GM19238 (cell line): ENCODE measurements around the gene ZNRF3.
"Not testable (repeated sequence)": the region's sequence is repeated elsewhere in the genome, so short reads cannot be mapped to it uniquely, and the experiment has no call there.

ENCODE experiments used
- DNase-seq: peaks from one replicate; pipeline ENCODE4 v3.0.0; 2011; ENCODE audit warnings: low spot score; ENCODE audit not compliant: insufficient read length

ZNRF3 gene

DNA sequence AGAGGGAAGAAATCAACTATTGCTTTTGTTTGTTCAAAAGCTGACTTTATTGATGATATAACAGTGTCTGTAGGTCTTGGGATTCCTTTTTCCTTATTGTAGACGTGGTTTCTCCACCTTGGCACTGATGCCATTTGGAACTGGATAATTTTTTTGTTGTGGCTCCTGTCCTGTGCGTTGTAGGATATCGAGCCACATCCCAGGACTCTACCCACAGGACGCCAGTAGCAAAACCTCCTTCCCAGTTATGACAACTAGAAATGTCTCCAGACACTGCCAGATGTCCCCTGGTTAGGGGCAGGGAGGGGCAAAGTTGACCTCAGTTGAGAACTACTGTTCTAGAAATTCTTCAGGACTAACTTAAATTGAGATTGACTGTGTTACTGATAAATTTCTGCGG, 45.8 kb downstream of the ZNRF3 start:
- DNase-seq = no peak

DNA sequence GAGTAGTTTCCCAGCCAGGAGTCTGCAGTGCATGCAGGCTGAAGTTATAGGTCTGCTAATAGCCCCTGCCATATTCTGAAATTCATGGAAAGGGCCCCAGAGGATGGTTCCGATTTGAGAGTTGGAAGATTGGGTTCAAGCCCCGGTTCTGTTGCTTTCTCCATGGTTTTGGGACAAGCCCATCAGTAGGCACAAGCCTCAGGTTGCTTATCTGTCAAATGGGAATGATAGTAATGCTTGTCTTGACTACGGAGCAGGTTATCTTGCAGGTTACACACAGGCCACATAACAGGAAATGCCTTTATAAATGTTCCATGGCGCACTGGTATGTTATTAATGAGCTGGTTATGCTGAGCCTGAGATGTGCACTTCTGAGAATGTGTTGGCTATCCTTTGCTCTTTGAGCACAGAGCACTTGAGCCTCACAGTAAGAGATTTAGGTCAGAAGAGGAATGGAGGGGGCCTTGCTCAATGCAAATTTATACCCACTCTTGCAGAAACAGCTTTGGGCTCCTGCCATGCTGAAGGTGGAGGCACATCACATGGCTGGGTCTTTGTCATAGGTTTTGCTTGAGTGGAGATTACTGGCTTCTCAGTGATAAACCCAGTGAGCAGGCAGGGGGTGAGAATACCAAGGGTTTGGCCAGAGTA, 47.1 kb downstream of the ZNRF3 start:
- no peak for DNase-seq

DNA sequence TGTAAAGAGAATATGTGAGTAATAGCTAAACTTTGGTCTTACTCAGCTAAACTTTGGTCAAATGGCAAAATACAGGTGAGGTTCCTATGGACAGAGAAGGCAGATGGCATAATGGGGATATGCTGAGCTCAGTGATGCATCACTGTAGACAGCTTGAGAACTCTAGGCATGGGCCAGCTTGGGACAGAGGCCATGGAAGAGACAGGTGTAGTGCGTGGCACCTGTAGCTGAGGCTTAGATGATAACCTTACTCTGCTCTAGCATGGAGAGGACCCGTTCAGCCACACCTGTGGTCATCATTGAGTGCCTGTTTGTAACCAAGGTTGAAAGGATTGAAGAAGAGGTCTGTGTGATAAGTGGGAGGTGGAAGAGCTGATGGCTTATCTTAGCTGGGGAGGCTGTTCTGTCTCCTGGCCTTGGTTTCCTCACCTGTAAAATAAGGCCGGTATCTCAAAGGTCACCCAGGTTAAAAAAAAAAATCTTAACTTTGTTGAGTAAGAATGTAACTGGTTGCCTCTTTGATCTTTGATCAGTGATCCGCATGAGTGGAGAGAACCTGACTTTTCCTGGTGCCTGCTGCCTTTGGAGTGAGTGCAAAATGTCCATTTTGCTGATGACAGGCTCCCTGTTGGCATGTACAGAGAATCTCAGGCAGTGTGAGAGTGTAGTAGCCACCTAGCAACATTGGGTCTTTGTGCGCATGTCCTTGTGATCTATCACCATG, 48.6 kb downstream of the ZNRF3 start:
- DNase-seq = no peak

DNA sequence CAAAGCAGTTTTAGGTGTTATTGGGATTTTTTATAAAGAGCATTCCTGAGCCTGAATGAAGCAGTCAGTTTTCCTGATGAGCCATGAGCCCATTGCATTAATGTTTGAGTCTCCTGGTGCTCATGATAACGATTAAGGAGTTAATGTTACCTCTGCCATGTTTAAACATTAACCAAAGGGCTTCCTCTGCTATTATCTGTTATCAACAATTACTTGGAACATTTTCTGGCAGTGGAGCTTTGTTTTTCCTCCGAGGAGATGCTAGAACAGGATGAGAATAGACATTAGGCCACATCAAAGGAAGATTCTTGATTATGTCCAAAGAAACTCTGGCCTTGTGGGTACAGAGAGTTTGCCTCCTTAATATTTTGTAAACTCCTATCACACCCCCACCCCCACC, 49.9 kb downstream of the ZNRF3 start:
- DNase-seq = no peak

DNA sequence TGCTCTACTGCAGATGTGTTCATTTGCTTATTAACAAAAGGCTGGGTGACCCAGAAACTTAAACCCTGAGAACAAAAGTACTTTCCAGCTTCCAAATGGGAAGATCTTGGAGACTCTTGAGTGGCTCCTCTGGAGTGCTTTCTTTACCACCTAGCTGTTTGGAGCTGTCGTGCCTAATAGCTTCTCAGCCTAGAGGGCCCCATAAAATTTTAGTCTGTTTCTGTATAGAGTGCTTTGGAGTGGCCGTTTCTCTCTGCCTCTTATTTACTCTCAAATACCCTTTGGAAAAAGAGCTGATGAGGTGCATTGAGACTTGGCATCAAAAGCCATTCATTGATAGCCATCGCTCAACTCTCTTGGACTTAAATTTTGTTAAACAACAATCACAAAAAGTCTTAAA, 50.7 kb downstream of the ZNRF3 start:
- no peak for DNase-seq

DNA sequence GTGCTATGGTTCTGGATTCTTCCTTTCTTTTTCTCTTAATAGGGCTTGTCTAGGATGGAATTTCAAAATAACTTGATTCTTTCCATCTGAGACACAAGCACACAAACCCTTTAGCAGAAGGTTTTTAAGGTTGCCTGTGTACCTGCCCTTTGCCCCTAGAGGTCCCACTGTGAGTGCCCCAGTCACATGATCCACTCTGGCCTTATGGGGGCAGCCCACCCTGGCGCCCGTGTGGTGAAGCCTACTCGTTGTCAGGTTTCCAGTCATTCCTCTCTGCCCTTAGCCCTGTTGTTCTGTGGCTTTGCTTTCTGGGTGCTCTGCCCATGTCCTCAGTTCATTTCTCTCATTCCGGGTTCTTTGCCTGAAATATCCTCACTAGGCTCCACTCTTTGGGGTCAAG, 51.8 kb downstream of the ZNRF3 start:
- no peak for DNase-seq

DNA sequence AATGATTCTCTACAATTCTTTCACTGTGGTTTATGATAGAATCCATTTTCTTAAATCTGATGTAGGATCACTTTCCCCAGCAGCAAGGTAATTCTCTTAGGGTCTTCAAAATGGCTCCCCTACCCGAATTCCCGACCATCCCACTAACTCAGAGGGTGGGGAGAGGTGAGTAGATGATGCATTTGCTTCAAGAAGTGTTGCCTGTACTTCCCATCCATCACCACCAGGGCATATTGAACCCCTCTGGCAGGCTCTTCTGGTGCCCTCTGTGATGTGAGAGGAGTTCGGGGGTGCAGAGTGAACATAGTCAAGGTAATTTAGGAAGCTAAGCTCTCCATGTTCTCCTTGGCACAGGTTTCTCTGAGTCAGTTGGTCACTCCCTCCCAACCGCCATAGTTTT, 52.3 kb downstream of the ZNRF3 start:
- no peak for DNase-seq

DNA sequence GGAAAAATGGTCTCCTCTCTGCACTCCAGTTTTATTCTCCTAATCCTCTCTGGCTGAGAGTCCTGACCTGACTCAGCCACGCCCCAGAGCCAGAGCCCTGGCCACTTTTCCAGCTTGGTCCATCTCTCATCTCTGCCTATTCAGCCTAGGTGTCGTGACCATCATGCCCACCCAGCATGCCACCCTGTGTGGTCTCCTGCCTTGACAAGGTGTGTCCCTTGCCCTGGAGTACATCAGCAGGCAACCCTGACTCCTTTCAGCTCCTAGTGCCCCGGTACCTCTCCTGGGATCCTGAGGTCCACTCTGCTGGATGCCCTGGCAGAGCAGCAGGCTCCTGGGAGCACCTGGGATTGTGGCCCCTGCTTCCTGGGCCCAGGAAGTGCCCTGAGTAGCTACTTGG, 52.8 kb downstream of the ZNRF3 start:
- no peak for DNase-seq

DNA sequence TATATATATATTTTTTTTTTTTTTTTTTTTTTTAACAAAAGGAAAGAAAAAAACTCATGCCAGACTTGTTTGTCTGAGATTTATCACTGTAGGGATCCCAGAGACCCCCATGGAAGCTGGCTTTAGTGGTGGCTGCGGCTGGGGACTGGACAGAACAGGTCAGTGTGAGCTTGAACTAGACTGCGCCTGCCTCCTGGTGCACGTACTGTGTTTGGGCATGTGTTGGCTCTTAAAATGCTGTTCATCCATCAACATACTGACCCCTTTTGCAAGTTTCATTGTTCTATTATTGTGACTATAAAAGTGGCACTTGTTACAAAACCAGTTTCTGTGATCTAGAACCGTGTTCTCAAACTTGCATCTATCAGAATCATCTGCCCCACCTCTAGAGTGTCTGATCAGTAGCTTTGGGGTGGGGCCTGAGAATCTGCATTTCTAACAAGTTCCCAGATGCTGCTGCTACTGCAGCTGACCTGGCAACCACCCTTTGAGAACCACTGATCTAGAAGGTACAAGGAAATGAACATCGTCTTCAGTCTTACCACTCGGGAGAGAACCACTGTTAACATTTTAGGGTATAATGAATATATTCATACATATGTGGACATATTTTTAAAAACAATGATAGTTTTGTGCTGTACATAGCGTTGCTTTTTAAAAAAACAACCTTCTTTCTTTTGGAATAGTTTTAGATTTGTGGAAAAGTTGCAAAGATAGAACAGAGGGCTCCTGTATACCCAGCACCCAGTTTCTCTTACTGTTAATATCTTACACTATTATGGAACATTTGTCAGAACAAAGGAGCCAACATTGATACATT, 54.0 kb downstream of the ZNRF3 start:
- no peak for DNase-seq

DNA sequence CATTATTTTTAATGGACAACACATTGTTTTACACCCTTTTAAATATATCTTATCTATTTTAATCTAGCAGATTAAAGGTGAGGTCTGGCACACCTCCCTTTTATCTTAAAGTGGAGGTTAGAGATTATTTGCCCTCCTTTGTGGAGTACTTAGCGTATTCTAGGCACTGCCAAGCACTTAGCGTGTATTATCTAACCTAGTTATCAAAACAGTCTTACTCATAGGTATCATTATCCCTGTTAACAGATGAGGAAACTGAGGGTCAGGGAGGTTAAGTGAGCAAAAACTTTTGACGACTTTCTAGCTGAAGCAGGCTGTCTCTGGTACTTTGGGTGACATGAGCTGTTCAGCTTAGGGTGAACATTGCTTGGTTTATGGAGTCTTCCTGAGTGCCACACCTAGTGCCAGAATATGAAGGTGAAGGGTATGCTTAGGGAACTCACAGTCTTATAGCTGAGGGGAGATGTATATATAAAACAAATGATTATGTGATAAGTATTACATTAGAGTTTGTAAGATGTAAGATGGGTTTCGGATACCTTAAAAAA, 55.0 kb downstream of the ZNRF3 start:
- no peak for DNase-seq

DNA sequence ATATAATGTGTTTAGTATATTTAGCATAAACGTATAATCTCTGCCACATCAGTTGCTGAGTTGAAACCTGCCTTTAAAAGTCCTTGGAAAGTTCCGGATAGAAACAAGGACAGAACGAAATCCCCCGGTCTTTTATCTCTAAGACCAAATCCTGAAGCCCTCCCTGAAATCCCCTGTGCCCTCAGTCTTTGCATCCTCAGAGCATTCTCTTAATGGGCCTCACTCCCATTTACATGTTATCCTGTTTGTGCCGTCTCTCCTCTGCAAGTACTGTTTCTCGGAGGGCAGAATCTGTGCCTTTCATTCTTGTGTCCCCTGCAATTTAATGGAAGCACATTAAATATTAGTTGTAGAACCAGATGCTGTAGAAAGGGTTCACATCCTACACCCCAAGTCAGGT, 56.0 kb downstream of the ZNRF3 start:
- no peak for DNase-seq

DNA sequence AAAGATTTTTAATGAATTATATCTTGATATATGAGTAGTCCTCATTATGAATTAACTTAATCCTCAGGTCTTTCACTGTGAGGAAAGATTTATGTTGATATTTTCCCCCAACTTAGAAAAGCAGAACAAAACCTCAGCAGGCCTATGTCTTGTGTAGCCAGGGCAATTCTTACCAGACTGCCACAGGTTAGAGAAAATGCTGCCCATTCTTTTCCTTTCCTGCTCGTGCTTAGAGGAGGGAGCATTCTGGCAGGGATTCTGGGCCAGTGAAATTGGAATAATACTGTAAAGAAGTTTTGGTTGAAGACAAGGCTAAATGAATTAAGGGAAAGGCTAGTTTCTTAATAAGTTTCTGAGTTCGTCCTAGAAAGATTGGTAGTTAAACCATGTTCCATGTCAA, 56.6 kb downstream of the ZNRF3 start:
- DNase-seq = no peak

DNA sequence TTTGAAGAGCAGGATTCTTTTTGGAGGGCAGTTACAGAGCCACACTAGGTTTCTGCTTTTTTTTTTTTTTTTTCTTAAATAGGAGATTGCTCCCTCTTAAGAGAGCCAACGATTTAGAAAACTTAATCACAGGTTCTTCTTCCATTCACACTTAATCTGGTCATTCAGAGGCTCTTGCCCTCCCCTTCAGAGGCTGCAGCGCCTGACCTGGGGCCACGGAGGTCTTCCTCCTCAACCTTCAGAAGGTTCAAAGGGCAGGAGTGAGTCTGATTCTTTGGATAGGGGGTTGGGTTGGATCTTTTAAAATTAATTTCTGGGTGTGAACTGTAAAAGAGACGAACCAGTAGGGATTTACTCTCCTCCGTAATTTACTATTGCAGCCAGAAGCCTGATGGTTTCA, 57.1 kb downstream of the ZNRF3 start:
- DNase-seq = no peak

DNA sequence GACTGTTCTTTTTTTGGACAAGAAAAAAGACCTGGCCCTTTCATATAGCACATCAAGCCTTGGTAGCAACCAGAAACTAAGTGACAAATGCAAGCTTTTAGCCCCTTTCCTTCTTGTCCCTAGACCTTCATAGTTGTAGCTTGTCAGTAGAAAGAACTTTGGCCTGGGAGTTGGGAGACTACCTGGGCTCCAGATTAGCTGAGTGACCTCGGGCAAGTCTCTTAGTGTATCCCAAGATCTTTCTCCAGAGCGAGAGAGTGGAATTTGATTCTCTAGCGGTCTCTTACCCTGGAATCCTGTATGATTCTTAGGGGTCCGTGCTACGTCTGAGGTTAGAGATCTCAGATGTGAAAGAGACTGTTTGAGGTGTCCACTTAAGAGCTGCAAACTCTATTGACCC, 59.0 kb downstream of the ZNRF3 start:
- no peak for DNase-seq

DNA sequence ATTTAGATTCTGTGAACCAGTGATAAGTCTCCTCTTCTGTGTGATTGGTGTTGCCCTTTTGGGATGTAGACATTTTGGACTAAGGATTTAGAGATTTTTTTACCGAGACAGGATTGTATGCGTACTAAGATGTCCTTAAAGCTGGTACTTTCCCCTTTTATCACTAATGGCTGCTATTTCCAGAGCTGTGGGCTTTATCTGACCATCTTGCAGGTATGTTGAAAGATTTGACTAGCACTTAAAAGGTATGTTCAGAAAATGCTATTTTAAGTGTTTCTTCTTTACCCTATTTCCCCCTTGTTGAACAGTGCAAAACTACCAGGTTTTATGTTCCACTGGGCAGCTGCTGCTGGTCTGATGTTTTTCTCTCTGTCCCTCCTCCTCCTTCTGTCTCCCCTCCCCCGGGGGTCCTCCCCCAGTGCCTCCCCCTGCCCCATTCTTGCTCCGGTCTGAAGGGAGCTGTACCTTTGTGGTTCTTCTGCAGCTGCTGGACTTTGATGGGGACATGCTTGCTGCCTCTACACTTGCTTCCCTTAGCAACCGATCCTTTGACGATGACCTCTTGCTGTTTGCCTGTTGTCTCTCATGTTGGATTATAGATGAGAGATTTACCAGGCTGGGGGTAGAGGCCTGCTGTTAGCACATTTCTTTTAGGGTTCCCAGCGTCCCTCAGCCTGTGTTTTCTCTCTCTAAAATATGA, 59.6 kb downstream of the ZNRF3 start:
- no peak for DNase-seq

DNA sequence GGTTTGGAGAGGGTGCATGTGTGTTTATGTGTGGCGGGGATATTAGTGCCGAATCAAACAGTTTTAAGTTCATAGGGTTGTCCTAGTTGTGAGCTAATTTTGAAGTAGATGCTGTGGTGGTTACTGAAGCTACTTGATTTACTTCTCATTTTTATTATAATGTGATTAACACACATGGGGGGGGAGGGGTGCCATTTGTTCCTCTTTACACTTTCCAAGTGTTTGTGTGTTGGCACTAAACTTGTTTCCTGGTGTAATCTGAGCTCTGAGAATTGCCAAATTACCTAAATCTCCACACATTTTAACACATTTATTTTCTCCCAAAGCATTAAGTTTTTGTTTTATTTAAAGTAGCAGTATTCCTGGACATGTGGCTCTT, 60.1 kb downstream of the ZNRF3 start:
- no peak for DNase-seq

DNA sequence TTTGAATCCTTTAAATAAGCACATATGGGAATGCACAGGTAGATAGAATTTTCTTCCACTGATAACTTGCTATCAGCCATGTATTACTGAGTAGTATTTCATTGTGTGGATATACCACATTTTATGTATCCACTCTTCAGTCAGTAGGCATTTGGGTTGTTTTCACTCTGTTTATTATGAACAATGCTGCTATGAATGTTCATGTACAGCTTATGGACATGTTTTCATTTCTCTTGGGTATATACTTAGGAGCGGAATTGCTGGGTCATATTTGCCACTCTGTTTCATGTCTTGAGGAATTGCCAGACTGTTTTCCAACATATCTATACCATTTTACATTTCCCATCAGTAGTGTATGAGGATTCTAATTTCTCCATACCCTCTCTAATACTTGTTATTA, 63.8 kb downstream of the ZNRF3 start:
- no peak for DNase-seq

DNA sequence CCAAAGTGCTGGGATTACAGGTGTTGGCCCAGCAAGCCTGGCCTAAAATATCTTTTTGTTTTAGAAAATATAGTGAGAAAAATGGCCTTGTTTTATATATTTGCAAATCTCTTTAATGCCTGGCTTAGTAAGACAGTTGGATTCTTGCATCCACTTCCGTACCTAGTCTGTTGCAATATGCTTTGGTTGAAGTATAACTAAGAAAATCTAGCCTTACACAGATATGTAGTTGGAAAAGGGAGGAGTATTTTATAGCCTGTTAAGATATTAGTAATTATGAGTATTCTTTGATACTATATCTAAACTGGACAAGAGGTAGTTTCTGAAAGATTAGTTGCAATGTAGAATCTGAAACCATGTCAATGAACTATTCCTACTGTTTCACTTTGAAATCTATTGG, 65.1 kb downstream of the ZNRF3 start:
- no peak for DNase-seq

DNA sequence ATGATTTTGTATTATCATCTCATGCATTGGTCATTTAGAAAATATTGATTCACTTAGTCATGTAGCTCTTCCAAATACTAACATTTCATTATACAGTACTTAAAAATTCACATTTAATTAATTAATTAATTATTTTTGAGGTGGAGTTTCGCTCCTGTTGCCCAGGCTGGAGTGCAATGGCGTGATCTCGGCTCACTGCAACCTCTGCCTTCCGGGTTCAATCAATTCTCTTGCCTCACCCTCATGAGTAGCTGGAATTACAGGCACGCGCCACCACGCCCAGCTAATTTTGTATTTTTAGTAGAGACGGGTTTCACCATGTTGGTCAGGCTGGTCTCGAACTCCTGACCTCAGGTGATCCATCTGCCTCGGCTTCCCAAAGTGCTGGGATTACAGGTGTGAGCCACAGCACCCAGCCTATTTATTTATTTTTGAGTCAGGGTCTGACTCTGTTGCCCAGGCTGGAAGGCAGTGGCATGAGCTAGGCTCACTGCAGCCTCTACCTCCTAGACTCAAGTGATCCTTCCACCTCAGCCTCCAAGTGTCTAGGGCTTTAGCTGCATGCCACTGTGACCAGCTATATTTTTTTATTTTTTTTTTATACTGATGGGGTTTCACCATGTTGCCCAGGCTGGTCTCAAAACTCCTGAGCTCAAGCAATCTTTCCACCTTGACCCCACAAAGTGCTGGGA, 65.6 kb downstream of the ZNRF3 start:
- DNase-seq = not testable (repeated sequence)

DNA sequence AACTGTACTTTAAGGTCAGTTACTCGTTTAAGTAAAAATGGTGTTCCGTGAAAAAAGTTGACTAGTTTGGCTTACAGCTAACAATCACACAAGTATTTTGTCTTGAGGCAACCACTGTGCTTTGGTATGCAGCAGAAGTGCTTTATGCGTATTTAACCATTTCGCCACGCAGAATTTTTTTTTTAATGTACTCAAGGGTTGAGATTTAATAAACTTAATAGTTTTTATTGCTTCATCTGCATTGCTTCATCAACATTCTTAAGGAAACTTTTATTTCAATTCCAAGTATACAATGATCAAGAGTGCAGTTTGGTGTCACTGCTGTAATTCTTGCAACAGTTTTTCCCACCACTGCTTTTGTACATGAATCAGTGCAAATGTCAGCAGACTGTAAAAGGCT, 66.4 kb downstream of the ZNRF3 start:
- DNase-seq = no peak
